Activated naive CD8-positive, alpha-beta T cell (primary cell): Measurements from ENCODE around the gene RUNX2.
"Not testable (repeated sequence)": the region's sequence is repeated elsewhere in the genome, so short reads cannot be mapped to it uniquely, and the experiment has no call there.

Experiments used
- H3K27ac Mint-ChIP-seq: one replicate; pipeline ENCODE4 v1.8.0; 2021; ENCODE audit warnings: mixed read lengths
- H3K27me3 Mint-ChIP-seq: one replicate; pipeline ENCODE4 v1.8.0; 2021; ENCODE audit warnings: mixed read lengths
- H3K36me3 Mint-ChIP-seq: one replicate; pipeline ENCODE4 v1.8.0; 2021; ENCODE audit warnings: mixed read lengths
- H3K4me1 Mint-ChIP-seq: one replicate; pipeline ENCODE4 v1.8.0; 2021; ENCODE audit warnings: low read depth, mixed read lengths
- H3K4me3 Mint-ChIP-seq: one replicate; pipeline ENCODE4 v1.8.0; 2021; ENCODE audit warnings: mild to moderate bottlenecking, mixed read lengths
- H3K9me3 Mint-ChIP-seq: one replicate; pipeline ENCODE4 v1.8.0; 2021; ENCODE audit warnings: low read depth, mixed read lengths

The RUNX2 gene

DNA sequence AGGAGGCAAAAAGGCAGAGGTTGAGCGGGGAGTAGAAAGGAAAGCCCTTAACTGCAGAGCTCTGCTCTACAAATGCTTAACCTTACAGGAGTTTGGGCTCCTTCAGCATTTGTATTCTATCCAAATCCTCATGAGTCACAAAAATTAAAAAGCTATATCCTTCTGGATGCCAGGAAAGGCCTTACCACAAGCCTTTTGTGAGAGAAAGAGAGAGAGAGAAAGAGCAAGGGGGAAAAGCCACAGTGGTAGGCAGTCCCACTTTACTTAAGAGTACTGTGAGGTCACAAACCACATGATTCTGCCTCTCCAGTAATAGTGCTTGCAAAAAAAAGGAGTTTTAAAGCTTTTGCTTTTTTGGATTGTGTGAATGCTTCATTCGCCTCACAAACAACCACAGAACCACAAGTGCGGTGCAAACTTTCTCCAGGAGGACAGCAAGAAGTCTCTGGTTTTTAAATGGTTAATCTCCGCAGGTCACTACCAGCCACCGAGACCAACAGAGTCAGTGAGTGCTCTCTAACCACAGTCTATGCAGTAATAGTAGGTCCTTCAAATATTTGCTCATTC, at the start of gene RUNX2:
Gene RUNX2 (plus strand): TSS at position 375 of the 567 bp plus-strand sequence. CDS start 397 bp downstream, outside the sequence.
- H3K4me3 Mint-ChIP-seq = peak within 1 kb of the TSS; percentile 88
- H3K4me1 Mint-ChIP-seq = peaks cover 93% of the 10 kb centered on the region
- H3K27ac Mint-ChIP-seq = peak within 1 kb of the TSS; percentile 90
- no peaks in the 10 kb centered on the region for H3K36me3 Mint-ChIP-seq
- no peaks in the 10 kb centered on the region for H3K9me3 Mint-ChIP-seq
- H3K27me3 Mint-ChIP-seq = no peaks in the 10 kb centered on the region

DNA sequence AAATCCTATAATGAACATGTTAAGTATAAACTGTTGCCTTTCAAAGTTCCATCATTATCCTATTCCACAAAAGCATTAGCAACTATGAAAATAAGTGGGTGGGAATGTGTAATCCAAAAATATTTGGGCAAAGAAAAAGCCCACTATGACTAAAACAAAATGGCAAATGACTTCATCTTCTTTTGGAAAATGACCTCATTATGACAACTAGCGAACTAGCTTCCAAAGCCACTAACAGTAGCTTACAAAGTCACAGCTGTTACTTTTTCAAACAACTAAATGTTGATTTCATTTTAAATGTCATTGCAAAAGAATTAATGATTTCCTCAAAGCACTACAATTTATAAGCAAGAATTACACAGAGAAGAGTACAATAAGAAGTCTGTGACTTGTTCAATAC, 49.8 kb upstream of the RUNX2 start:
- Mint-ChIP-seq H3K9me3 (peaks cover 13% of the 10 kb centered on the region), H3K27ac (no peak overlapping the region), H3K4me1 (peaks cover 11% of the 10 kb centered on the region), H3K27me3 (no peaks in the 10 kb centered on the region), H3K36me3 (peaks cover 18% of the 10 kb centered on the region), H3K4me3 (no peak overlapping the region)

DNA sequence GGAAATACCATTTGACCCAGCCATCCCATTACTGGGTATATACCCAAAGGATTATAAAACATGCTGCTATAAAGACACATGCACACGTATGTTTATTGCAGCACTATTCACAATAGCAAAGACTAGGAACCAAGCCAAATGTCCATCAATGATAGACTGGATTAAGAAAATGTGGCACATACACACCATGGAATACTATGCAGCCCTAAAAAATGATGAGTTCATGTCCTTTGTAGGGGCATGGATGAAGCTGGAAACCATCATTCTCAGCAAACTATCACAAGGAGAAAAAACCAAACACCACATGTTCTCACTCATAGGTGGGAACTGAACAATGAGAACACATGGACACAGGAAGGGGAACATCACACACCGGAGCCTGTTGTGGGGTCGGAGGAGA, 41.4 kb upstream of the RUNX2 start:
- not testable (repeated sequence) for H3K9me3 Mint-ChIP-seq, H3K4me3 Mint-ChIP-seq, H3K27ac Mint-ChIP-seq, H3K27me3 Mint-ChIP-seq
- Mint-ChIP-seq H3K36me3 (peaks cover 12% of the 10 kb centered on the region), H3K4me1 (peaks cover 21% of the 10 kb centered on the region)

DNA sequence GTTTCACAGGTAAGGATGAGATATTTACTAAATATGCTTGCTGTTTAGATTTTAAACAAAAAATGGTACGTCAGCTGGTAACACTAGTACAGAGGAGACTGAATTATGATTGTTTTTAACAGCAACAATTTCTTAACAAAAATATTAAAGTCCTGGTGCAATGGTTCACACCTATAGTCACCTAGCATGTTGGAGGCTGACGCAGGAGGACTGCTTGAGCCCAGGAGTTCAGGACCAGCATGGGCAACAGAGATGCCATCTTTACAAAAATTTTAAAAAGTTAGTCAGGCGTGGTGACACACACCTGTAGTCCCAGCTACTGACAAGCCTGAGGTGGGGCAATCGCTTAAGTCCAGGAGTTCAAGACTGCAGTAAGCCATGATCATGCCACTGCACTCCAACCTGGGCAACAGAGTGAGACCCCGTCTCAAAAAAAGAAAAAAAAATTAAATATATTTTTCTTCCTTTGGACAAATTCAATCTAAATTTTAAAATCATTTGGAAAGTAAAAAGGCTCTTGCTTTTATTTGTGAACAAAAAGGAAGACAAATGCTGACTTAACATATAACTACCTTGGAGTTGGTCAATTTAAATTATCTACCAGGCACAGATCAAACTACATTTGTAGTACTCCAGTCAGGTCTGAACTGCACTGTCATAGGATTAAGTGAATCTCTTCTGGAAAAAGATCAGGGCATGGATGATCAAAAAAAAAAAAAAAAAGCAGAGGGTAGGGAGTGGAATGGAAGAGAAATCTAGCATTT, 38.2 kb upstream of the RUNX2 start:
- Mint-ChIP-seq H3K27ac (no peak overlapping the region), H3K36me3 (peaks cover 8% of the 10 kb centered on the region), H3K4me3 (no peak overlapping the region), H3K27me3 (no peaks in the 10 kb centered on the region), H3K9me3 (no peaks in the 10 kb centered on the region), H3K4me1 (peaks cover 40% of the 10 kb centered on the region)

DNA sequence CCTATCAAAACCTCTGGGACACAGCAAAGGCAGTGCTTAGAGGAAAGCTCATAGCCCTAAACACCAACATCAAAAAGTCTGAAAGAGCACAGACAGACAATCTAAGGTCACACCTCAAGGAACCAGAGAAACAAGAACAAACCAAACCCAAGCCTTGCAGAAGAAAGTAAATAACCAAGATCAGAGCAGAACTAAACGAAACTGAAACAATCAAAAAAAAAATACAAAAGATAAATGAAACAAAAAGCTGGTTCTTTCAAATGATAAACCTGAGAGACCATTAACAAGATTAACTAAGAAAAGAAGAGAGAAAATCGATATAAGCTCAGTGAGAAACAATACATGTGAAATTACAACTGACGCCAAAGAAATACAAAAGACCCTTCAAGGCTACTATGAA, 34.8 kb upstream of the RUNX2 start:
- Mint-ChIP-seq H3K4me1 (peaks cover 64% of the 10 kb centered on the region), H3K27ac (peak overlapping the region; percentile 24), H3K36me3 (peaks cover 6% of the 10 kb centered on the region), H3K9me3 (no peaks in the 10 kb centered on the region), H3K4me3 (peak overlapping the region; percentile 15), H3K27me3 (no peaks in the 10 kb centered on the region)

DNA sequence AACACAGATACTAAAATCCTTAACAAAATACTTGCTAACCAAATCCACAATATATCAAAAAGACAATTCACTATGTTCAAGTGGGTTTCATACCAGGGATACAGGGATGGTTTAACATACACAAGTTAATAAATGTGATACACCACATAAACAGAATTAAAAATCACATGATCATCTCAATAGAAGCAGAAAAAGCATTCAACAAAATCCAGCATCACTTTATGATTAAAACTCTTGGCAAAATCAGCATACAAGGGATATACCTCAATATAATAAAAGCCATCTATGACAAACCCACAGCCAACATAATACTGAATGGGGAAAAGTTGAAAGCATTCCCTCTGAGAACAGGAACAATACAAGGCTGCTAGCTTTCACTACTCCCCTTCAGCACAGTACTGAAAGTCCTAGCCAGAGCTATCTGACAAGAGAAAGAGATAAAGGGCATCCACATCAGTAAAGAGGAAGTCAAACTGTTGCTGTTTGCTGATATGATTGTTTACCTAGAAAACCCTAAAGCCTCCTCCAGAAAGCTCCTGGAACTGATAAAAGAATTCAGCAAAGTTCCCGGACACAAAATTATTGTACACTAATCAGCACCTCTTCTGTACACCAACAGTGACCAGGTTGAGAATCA, 33.9 kb upstream of the RUNX2 start:
- not testable (repeated sequence) for H3K27me3 Mint-ChIP-seq, H3K36me3 Mint-ChIP-seq, H3K9me3 Mint-ChIP-seq
- Mint-ChIP-seq H3K27ac (peak overlapping the region; percentile 30), H3K4me3 (peak overlapping the region; percentile 15), H3K4me1 (peaks cover 64% of the 10 kb centered on the region)

DNA sequence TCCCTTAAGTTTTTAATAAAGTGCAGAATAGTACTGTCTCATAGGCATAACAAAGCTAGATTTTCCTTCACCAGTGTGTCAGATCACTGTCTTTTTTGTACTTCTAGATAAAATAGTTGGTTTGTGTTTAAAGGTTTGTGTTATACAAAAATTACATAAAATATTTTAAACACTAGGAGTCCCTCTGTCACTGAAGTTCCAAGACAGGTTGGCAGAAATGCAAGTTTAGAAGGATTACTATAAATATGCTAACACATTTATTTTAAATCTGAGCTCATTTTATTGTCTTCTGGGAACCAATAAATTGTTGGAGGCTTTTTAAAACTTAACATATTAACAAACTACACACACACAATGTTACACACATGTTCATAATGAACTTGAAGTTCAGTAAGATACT, 30.8 kb upstream of the RUNX2 start:
- H3K27me3 Mint-ChIP-seq = no peaks in the 10 kb centered on the region
- H3K27ac Mint-ChIP-seq = no peak overlapping the region
- H3K9me3 Mint-ChIP-seq = no peaks in the 10 kb centered on the region
- H3K4me1 Mint-ChIP-seq = peaks cover 69% of the 10 kb centered on the region
- H3K4me3 Mint-ChIP-seq = no peak overlapping the region
- peaks cover 4% of the 10 kb centered on the region for H3K36me3 Mint-ChIP-seq

DNA sequence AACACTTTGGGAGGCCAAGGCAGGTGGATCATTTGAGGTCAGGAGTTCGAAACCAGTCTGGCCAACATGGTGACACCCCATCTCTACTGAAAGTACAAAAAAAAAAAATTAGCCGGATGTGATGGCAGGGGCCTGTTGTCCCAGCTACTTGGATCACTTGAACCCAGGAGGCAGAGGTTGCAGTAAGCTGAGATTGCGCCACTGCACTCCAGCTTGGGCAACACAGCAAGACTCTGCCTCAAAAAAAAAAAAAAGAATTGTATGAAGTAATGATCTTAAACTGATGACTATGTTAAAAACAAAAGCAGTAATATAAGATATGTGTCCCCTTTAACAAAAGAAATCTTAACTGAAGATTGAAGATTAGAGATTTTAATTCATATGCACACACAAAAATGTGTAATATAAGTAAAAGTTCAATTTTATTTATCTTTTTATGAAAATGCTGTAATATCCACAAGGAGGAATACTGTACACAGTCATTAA, 29.0 kb upstream of the RUNX2 start:
- no peaks in the 10 kb centered on the region for H3K27me3 Mint-ChIP-seq
- H3K36me3 Mint-ChIP-seq = peaks cover 9% of the 10 kb centered on the region
- H3K4me1 Mint-ChIP-seq = peaks cover 58% of the 10 kb centered on the region
- H3K4me3 Mint-ChIP-seq = no peak overlapping the region
- H3K9me3 Mint-ChIP-seq = peaks cover 6% of the 10 kb centered on the region
- H3K27ac Mint-ChIP-seq = no peak overlapping the region

DNA sequence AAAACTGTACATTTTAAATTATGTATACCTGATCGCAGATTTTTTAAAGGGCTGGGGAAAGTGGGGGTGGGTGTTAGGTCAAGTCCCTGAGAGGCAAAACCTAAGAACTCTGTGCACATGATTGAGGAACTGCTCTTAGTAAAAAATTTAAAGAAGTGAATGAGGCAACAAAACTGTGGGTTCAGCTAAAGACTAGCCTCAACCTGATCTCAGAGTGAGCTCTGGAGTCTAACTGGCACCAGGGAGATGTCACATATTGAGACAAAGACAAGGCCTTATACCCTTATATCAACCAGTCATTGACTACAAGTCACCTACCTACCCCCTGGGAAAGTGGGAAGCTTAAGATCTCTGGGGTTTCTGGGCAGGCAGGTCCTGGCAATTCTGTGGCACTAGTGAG, 27.4 kb upstream of the RUNX2 start:
- H3K4me1 Mint-ChIP-seq = peaks cover 47% of the 10 kb centered on the region
- peaks cover 13% of the 10 kb centered on the region for H3K9me3 Mint-ChIP-seq
- peak overlapping the region; percentile 66 for H3K27ac Mint-ChIP-seq
- H3K36me3 Mint-ChIP-seq = peaks cover 14% of the 10 kb centered on the region
- no peak overlapping the region for H3K4me3 Mint-ChIP-seq
- no peaks in the 10 kb centered on the region for H3K27me3 Mint-ChIP-seq

DNA sequence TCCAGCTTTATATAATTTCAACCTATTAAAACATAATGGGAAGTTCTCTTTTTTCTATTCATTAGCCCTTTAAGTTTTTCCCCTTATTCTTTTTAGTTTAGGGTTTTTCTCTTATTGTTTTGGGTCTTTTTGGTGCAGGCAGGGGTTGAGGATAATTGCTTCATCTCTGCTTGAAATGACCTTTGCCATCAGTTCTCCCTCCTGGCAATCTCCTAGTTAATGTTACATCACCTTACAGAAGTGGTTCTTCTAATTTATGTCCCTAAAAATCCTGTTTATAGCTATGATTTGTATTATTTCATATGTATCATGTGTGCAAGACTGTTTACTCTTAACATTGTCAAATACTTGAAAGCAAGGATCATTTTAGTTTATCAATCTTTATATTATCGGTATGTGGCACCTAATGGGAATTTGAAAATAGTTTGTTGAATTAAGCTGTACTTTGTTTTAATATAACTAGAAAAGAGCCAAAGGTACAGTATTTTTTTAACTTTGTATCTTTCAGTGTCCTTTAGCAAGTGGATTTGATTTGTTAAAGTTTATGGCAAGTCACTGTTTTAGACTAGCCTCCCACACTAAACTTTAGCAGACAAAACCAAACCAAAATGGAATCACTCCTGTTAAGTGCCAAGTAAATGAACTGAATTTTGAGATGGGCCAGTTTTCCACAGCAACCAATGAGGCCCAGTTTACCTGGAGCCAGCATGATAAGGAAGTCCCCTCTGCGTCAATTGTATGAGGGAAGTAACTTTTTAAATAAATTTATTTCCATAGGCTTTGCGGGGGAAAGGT, 26.6 kb upstream of the RUNX2 start:
- H3K4me3 Mint-ChIP-seq = no peak overlapping the region
- no peak overlapping the region for H3K27ac Mint-ChIP-seq

DNA sequence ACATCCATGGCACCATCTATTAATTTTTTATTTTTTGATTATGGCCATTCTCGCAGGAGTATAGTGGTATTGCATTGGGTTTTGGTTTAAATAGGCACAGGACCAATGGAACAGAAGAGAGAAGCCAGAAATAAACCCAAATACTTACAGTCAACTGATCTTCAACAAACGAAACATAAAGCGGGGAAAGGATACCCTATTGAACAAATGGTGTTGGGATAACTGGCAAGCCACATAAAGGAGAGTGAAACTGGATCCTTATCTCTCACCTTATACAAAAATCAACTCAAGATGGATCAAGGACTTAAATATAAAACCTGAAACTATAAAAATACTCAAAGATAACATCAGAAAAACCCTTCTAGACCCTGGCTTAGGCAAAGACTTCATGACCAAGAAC, 25.3 kb upstream of the RUNX2 start:
- Mint-ChIP-seq H3K9me3 (peaks cover 17% of the 10 kb centered on the region), H3K27ac (no peak overlapping the region), H3K4me3 (no peak overlapping the region), H3K4me1 (peaks cover 44% of the 10 kb centered on the region), H3K36me3 (peaks cover 23% of the 10 kb centered on the region), H3K27me3 (no peaks in the 10 kb centered on the region)

More for the DNA sequence above, 26.6 kb upstream of the RUNX2 start:
- H3K9me3 Mint-ChIP-seq = peaks cover 17% of the 10 kb centered on the region
- H3K36me3 Mint-ChIP-seq = peaks cover 21% of the 10 kb centered on the region
- H3K4me1 Mint-ChIP-seq = peaks cover 51% of the 10 kb centered on the region
- H3K27me3 Mint-ChIP-seq = no peaks in the 10 kb centered on the region

DNA sequence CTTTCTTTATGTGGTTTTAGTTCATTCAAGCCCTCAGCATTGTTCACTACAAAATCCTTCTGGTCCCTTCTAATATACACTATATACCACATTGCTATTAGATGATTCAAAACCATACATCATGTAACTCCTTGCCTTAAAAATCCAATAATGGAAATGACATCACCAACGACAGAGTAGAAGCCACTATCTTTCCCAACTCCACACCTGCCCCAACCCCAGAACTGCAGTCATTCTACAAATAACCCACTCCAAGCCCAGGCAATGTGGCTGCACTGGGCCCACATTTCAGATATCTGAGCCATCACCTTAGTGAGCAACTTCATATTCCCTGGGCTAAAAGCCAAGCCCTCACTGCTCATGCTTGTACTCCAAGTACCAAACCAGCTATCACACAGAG, 22.6 kb upstream of the RUNX2 start:
- Mint-ChIP-seq H3K9me3 (peaks cover 23% of the 10 kb centered on the region), H3K36me3 (peaks cover 30% of the 10 kb centered on the region), H3K27me3 (no peaks in the 10 kb centered on the region), H3K4me1 (peaks cover 54% of the 10 kb centered on the region), H3K27ac (no peak overlapping the region), H3K4me3 (no peak overlapping the region)

DNA sequence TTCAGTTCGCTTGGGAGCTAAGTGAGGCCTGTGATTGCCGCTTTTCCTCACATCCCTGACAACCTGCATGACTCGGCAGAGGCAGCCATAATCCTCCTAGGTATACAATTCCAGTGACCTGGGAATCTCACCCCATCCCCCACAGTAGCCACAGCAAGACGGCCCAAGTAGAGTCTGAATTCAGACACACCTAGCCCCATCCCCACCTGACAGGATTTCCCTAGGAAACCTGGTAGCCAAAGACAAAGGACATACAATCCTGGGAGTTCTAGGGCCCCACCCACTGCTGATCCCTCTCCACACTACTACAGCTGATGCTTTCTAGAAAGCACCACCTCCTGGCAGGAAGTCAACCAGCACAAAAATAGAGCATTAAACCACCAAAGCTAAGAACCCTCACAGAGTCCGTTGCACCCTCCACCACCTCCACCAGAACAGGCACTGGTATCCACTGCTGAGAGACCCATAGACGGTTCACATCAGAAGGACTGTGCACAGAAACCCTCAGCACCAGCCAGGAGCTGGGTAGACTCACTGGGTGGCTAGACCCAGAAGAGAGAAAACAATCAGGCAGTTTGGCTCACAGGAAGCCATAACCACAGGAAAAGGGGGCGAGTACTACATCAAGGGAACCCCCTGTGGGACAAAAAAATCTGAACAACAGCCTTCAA, 17.9 kb upstream of the RUNX2 start:
- H3K36me3 Mint-ChIP-seq = peaks cover 30% of the 10 kb centered on the region
- H3K9me3 Mint-ChIP-seq = peaks cover 29% of the 10 kb centered on the region
- H3K4me3 Mint-ChIP-seq = peak overlapping the region; percentile 57
- H3K27me3 Mint-ChIP-seq = no peaks in the 10 kb centered on the region
- H3K4me1 Mint-ChIP-seq = peaks cover 75% of the 10 kb centered on the region
- peak overlapping the region; percentile 83 for H3K27ac Mint-ChIP-seq

DNA sequence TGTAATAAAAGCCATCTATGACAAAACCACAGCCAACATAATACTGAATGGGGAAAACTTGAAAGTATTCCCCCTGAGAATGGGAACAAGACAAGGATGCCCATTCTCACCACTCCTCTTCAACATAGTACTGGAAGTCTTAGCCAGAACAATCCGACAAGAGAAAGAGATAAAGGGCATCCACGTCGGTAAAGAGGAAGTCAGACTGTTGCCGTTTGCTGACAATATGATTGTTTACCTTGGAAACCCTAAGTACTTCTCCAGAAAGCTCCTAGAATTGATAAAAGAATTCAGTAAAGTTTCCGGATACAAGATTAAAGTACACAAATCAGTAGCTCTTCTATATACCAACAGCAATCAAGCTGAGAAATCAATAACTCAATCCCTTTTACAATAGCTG, 14.0 kb upstream of the RUNX2 start:
- Mint-ChIP-seq H3K4me3 (no peak overlapping the region), H3K27ac (no peak overlapping the region), H3K9me3 (peaks cover 20% of the 10 kb centered on the region), H3K36me3 (peaks cover 32% of the 10 kb centered on the region), H3K27me3 (no peaks in the 10 kb centered on the region), H3K4me1 (peaks cover 70% of the 10 kb centered on the region)
